SK-N-SH (cell line): ENCODE data around the gene SGSM2. TPM values are rescaled to one million over a fixed set of nuclear protein-coding genes. Genes with fewer than 3 reads are reported as not detected.

Experiments
- CTCF ChIA-PET: fragments of 300-600, 350-600 bp; formaldehyde crosslinking; extraction: SDS; loops from one replicate; lab custom pipeline; 2021; lab: Yijun Ruan, JAX
- POLR2A ChIA-PET: fragments of 350-600 bp; sonication (Branson Sonifier 250); formaldehyde crosslinking; extraction: SDS; loops from one replicate; lab custom pipeline; 2020; ENCODE audit warnings: antibody characterized with exemption, inconsistent platforms; lab: Yijun Ruan, JAX
- DNase-seq: peaks from one replicate; pipeline ENCODE4 v3.0.0; 2012
- H2AFZ ChIP-seq: fragments of 200-600 bp; sonication (generic); 2 replicates; pipeline ENCODE4 v1.8.1; 2016; ENCODE audit warnings: antibody characterized with exemption, mild to moderate bottlenecking, low read depth
- H3F3A ChIP-seq: fragments of 200-600 bp; sonication (generic); replicated peaks from 2 replicates; pipeline ENCODE3; 2016; ENCODE audit warnings: antibody characterized with exemption, mild to moderate bottlenecking; ENCODE audit not compliant: insufficient read depth
- H3K27ac ChIP-seq, 2 experiments: fragments of 200-500 bp in 1 of 2; fragments of 200-600 bp in 1 of 2; sonication (Bioruptor generic) in 1 of 2; sonication (generic), shearing (Covaris generic) in 1 of 2; 2 replicates each; pipeline versions ENCODE4 v1.5.1 to v1.6.1; 2014 to 2016; ENCODE audit warnings: low read depth in 2 of 2, inconsistent platforms in 1 of 2, low read length in 1 of 2, mild to moderate bottlenecking in 1 of 2, mixed read lengths in 1 of 2
- H3K27me3 ChIP-seq: fragments of 200-600 bp; sonication (generic), shearing (Covaris generic); 2 replicates; pipeline ENCODE4 v1.6.1; 2016; ENCODE audit warnings: mixed run types; ENCODE audit not compliant: insufficient read depth
- H3K36me3 ChIP-seq, 2 experiments: fragments of 200-500 bp in 1 of 2; fragments of 200-600 bp in 1 of 2; sonication (Bioruptor generic) in 1 of 2; sonication (generic) in 1 of 2; replicated peaks in 1 of 2; 2 replicates each; pipeline versions ENCODE3 to v1.5.1; 2014 to 2016; ENCODE audit warnings: low read length in 1 of 2, mild to moderate bottlenecking in 1 of 2; ENCODE audit not compliant: insufficient read depth in 2 of 2, control insufficient read depth in 1 of 2
- H3K4me1 ChIP-seq, 2 experiments: fragments of 200-500 bp in 1 of 2; fragments of 200-600 bp in 1 of 2; sonication (Bioruptor generic) in 1 of 2; sonication (generic), shearing (Covaris generic) in 1 of 2; 2 replicates each; pipeline versions ENCODE4 v1.5.1 to v1.6.1; 2014 to 2016; ENCODE audit warnings: low read depth in 1 of 2, low read length in 1 of 2, mixed run types in 1 of 2; ENCODE audit not compliant: insufficient read depth in 2 of 2, control insufficient read depth in 1 of 2
- H3K4me2 ChIP-seq: fragments of 200-600 bp; sonication (generic), shearing (Covaris generic); 2 replicates; pipeline ENCODE4 v1.6.1; 2017; ENCODE audit warnings: mixed run types
- H3K4me3 ChIP-seq, 2 experiments: fragments of 200-500 bp in 1 of 2; fragments of 200-600 bp in 1 of 2; sonication (Bioruptor generic) in 1 of 2; sonication (generic), shearing (Covaris generic) in 1 of 2; 2 replicates each; pipeline versions ENCODE4 v1.5.1 to v1.8.1; 2014 to 2016; ENCODE audit warnings: low read depth in 2 of 2, inconsistent platforms in 1 of 2, low read length in 1 of 2, mild to moderate bottlenecking in 1 of 2, mixed read lengths in 1 of 2, moderate library complexity in 1 of 2
- H3K79me2 ChIP-seq: fragments of 200-600 bp; sonication (generic); 2 replicates; pipeline ENCODE4 v1.8.1; 2017; ENCODE audit warnings: mild to moderate bottlenecking; ENCODE audit not compliant: insufficient read depth
- H3K9ac ChIP-seq: fragments of 200-600 bp; sonication (generic); 2 replicates; pipeline ENCODE4 v1.6.1; 2017; ENCODE audit warnings: mixed run types
- H3K9me2 ChIP-seq: fragments of 200-600 bp; sonication (generic); 2 replicates; pipeline ENCODE4 v1.6.1; 2017; ENCODE audit warnings: mixed run types
- H3K9me3 ChIP-seq: fragments of 200-600 bp; sonication (generic); 2 replicates; pipeline ENCODE4 v1.6.1; 2017; ENCODE audit warnings: mixed run types, mild to moderate bottlenecking, moderate library complexity
- H4K20me1 ChIP-seq: fragments of 200-600 bp; sonication (generic); 2 replicates; pipeline ENCODE4 v1.6.1; 2017; ENCODE audit warnings: mild to moderate bottlenecking, mixed run types; ENCODE audit not compliant: insufficient read depth
- CHD2 ChIP-seq: fragments of 150-350 bp; IDR thresholded peaks from 2 replicates; pipeline ENCODE4 v1.6.1; 2018; ENCODE audit warnings: low read length; ENCODE audit not compliant: partially characterized antibody
- FOSL2 ChIP-seq: IDR thresholded peaks from 2 replicates; pipeline ENCODE4 v1.4.0; 2012; ENCODE audit warnings: low read depth, mild to moderate bottlenecking, moderate library complexity, borderline replicate concordance
- FOXM1 ChIP-seq: IDR thresholded peaks from 2 replicates; pipeline ENCODE4 v1.4.0; 2012; ENCODE audit warnings: low read depth, mild to moderate bottlenecking
- GABPA ChIP-seq: IDR thresholded peaks from 2 replicates; pipeline ENCODE4 v1.4.0; 2012; ENCODE audit warnings: low read depth, mild to moderate bottlenecking
- MEF2A ChIP-seq: IDR thresholded peaks from 2 replicates; pipeline ENCODE4 v1.4.0; 2012; ENCODE audit warnings: low read depth, borderline replicate concordance
- RAD21 ChIP-seq: IDR thresholded peaks from 2 replicates; pipeline ENCODE4 v1.6.1; 2012; ENCODE audit warnings: mild to moderate bottlenecking, low read length
- SMC3 ChIP-seq: IDR thresholded peaks from 2 replicates; pipeline ENCODE4 v1.6.1; 2012; ENCODE audit warnings: low read depth, low read length, improper control_type of control experiment
- TAF1 ChIP-seq: IDR thresholded peaks from 2 replicates; pipeline ENCODE4 v1.6.1; 2012; ENCODE audit warnings: low read depth, mild to moderate bottlenecking, low read length, moderate library complexity, borderline replicate concordance
- whole genome bisulfite sequencing: methylation state at CpG from one replicate; pipeline ENCODE4 v1.1.6; 2017; ENCODE audit warnings: low lambda C conversion rate; 5-methylcytosine and 5-hydroxymethylcytosine counted together
- polyA plus RNA-seq, 3 experiments: library from polyadenylated mRNA; depleted of rRNA; stranded (reverse); fragments of >200 nt; gene quantifications; 2 replicates each; pipeline ENCODE4 v1.2.3, GENCODE V29; 2012
- TF ChIP-seq, protein P1 (sequence below): IDR thresholded peaks from 2 replicates; pipeline ENCODE4 v1.6.1; 2012; ENCODE audit warnings: mild to moderate bottlenecking, low read depth, low read length, moderate library complexity
- TF ChIP-seq, protein P2 (sequence below): IDR thresholded peaks from 2 replicates; pipeline ENCODE4 v1.4.0; 2012; ENCODE audit warnings: low read depth, borderline replicate concordance
- TF ChIP-seq, protein P3 (sequence below): fragments of 200-600 bp; sonication (generic); IDR thresholded peaks from 2 replicates; pipeline ENCODE4 v1.6.1; 2017; ENCODE audit warnings: antibody characterized with exemption, mild to moderate bottlenecking, moderate library complexity
- TF ChIP-seq, protein P4 (sequence below): IDR thresholded peaks from 2 replicates; pipeline ENCODE4 v1.4.0; 2012; ENCODE audit warnings: low read depth, borderline replicate concordance

Gene SGSM2
- polyA plus RNA-seq, 1 of the 3 experiments (the other 2 are of a cell fraction): 85.9 TPM

DNA sequence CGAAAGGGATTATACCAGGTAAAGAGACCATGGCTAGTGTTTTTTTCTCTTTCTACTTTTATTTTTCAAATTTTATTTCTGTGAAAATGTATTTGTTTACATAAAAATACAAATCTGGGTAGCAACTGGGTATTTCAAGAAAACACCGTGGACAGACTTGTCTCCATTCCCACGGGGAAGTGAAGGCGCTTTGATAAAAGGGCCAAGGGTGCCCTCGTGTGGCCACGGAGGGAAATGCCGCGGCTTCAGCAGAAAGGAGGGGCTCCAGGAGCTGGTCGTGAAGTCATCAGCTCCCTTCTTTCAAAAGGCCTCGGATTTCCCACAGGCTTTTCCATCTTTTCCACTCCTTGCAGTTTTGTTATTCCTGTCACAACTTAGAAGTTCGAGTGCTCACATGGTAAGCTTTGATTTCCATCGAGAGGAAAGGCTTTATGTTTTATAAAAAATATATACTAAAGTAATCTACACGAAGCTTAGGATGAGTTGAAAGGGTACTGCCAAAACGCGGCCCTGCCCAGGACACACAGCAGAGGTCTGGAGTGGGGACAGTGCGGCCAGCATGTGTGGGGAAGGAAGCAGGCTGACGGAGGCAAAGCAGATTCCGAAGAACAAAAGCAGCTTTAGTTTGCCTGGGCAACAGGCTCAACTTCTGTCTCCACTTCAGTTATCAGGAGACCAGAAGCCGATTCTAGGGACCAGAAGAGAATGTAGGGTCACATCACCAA, 78.9 kb downstream of the SGSM2 start:
- H3K27me3 ChIP-seq: no peaks in the 10 kb centered on the region
- H3K9ac ChIP-seq: no peak overlapping the region
- ChIA-PET POLR2A (interaction anchor here (0.7 to 2.3 kb wide), 4 partner anchors 15 to 33 kb away, joined by 3 to 27 read pairs (median 5); partner anchors contain the start of gene MNT), CTCF (interaction anchor here (0.6 to 27.8 kb wide), 31 partner anchors 8 to 306 kb away, joined by 3 to 654 read pairs (median 5); partner anchors contain the start of genes MNT, PAFAH1B1, SGSM2 and TSR1)
- no peaks in the 10 kb centered on the region for H3K9me3 ChIP-seq
- H3K4me3 ChIP-seq: no peak overlapping the region; a peak in 1 of 4 replicates
- no peak overlapping the region for H2AFZ ChIP-seq
- 37% methylated on average over 19 of the region's 19 CpGs for WGBS
- H3F3A ChIP-seq: peaks cover 9% of the 10 kb centered on the region
- DNase-seq: peak; percentile 88
- no peaks in the 10 kb centered on the region for H3K9me2 ChIP-seq
- H4K20me1 ChIP-seq: no peaks in the 10 kb centered on the region
- TF ChIP-seq, protein P1, sequence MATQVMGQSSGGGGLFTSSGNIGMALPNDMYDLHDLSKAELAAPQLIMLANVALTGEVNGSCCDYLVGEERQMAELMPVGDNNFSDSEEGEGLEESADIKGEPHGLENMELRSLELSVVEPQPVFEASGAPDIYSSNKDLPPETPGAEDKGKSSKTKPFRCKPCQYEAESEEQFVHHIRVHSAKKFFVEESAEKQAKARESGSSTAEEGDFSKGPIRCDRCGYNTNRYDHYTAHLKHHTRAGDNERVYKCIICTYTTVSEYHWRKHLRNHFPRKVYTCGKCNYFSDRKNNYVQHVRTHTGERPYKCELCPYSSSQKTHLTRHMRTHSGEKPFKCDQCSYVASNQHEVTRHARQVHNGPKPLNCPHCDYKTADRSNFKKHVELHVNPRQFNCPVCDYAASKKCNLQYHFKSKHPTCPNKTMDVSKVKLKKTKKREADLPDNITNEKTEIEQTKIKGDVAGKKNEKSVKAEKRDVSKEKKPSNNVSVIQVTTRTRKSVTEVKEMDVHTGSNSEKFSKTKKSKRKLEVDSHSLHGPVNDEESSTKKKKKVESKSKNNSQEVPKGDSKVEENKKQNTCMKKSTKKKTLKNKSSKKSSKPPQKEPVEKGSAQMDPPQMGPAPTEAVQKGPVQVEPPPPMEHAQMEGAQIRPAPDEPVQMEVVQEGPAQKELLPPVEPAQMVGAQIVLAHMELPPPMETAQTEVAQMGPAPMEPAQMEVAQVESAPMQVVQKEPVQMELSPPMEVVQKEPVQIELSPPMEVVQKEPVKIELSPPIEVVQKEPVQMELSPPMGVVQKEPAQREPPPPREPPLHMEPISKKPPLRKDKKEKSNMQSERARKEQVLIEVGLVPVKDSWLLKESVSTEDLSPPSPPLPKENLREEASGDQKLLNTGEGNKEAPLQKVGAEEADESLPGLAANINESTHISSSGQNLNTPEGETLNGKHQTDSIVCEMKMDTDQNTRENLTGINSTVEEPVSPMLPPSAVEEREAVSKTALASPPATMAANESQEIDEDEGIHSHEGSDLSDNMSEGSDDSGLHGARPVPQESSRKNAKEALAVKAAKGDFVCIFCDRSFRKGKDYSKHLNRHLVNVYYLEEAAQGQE: no peak
- TF ChIP-seq RAD21 (peak; percentile 92), MEF2A (no peak), CHD2 (peak; percentile 37), SMC3 (peak; percentile 91), FOXM1 (no peak)
- TF ChIP-seq, protein P2, sequence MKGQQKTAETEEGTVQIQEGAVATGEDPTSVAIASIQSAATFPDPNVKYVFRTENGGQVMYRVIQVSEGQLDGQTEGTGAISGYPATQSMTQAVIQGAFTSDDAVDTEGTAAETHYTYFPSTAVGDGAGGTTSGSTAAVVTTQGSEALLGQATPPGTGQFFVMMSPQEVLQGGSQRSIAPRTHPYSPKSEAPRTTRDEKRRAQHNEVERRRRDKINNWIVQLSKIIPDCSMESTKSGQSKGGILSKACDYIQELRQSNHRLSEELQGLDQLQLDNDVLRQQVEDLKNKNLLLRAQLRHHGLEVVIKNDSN: no peak
- TF ChIP-seq, protein P3, sequence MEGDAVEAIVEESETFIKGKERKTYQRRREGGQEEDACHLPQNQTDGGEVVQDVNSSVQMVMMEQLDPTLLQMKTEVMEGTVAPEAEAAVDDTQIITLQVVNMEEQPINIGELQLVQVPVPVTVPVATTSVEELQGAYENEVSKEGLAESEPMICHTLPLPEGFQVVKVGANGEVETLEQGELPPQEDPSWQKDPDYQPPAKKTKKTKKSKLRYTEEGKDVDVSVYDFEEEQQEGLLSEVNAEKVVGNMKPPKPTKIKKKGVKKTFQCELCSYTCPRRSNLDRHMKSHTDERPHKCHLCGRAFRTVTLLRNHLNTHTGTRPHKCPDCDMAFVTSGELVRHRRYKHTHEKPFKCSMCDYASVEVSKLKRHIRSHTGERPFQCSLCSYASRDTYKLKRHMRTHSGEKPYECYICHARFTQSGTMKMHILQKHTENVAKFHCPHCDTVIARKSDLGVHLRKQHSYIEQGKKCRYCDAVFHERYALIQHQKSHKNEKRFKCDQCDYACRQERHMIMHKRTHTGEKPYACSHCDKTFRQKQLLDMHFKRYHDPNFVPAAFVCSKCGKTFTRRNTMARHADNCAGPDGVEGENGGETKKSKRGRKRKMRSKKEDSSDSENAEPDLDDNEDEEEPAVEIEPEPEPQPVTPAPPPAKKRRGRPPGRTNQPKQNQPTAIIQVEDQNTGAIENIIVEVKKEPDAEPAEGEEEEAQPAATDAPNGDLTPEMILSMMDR: peak; percentile 98
- peak overlapping the region; percentile 39 to 41; a peak in 2 of 4 replicates for H3K27ac ChIP-seq
- H3K4me1 ChIP-seq: peaks cover 0 to 6% of the 10 kb centered on the region in 2 experiments; a peak in 1 of 4 replicates
- peaks cover 7 to 15% of the 10 kb centered on the region in 2 experiments for H3K36me3 ChIP-seq
- H3K79me2 ChIP-seq: no peaks in the 10 kb centered on the region
- H3K4me2 ChIP-seq: no peak overlapping the region

DNA sequence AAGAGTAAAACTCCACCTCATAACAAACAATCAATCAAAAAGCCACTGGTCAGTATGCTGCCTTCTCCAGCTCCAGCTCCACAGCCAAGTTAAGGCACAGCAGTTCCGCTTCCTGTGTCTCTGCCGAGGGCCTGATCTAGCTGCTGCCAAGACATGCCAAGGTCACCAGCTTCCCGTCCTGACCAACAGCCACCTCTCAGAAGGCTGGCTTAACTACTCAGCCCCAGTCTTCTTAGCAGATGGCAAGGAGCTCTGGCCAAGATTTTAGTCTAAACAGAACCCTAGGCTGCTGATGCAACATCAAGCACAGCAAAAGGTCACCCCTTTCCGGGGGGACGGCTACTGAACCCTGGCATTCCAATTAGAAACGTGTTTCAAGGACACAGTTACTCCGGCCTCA, 81.3 kb downstream of the SGSM2 start:
- POLR2A ChIA-PET: no interaction called here
- CTCF ChIA-PET: interaction anchor here (1.0 to 27.8 kb wide), 3 partner anchors 16 to 66 kb away, joined by 3 to 654 read pairs (median 5); no protein-coding TSS in a partner anchor
- WGBS: 83% methylated on average over 7 of the region's 7 CpGs

More for the DNA sequence above, 81.3 kb downstream of the SGSM2 start:
- Histone ChIP-seq H3K9ac (no peak overlapping the region), H3K36me3 (peaks cover 7 to 15% of the 10 kb centered on the region in 2 experiments), H3K4me3 (no peak overlapping the region), H3K4me1 (no peaks in the 10 kb centered on the region; a peak in 1 of 4 replicates), H3K9me2 (no peaks in the 10 kb centered on the region), H3F3A (peaks cover 5% of the 10 kb centered on the region), H3K27ac (no peak overlapping the region), H3K27me3 (no peaks in the 10 kb centered on the region), H3K4me2 (no peak overlapping the region), H3K9me3 (no peaks in the 10 kb centered on the region), H4K20me1 (no peaks in the 10 kb centered on the region), H2AFZ (no peak overlapping the region), H3K79me2 (no peaks in the 10 kb centered on the region)
- TF ChIP-seq GABPA (no peak), TAF1 (no peak), FOSL2 (no peak), CHD2 (no peak)
- TF ChIP-seq, protein P4, sequence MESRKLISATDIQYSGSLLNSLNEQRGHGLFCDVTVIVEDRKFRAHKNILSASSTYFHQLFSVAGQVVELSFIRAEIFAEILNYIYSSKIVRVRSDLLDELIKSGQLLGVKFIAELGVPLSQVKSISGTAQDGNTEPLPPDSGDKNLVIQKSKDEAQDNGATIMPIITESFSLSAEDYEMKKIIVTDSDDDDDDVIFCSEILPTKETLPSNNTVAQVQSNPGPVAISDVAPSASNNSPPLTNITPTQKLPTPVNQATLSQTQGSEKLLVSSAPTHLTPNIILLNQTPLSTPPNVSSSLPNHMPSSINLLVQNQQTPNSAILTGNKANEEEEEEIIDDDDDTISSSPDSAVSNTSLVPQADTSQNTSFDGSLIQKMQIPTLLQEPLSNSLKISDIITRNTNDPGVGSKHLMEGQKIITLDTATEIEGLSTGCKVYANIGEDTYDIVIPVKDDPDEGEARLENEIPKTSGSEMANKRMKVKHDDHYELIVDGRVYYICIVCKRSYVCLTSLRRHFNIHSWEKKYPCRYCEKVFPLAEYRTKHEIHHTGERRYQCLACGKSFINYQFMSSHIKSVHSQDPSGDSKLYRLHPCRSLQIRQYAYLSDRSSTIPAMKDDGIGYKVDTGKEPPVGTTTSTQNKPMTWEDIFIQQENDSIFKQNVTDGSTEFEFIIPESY: no peak
- no peak for DNase-seq
